ENCODE results near the gene CD70.

- no peak for TF ChIP-seq CTCF (IDR thresholded peaks at IDR 0.05)
- TF ChIP-seq POLR2A (IDR thresholded peaks at IDR 0.05; ENCODE audit: low read depth): no peak
- no peak for TF ChIP-seq POLR2AphosphoS5 (IDR thresholded peaks at IDR 0.05)
Measured at GRCh38 chr19:6604906-6605305, 14.0 kb upstream of the CD70 start.

Data from esophagus muscularis mucosa (tissue), 3 donors.